Transverse colon (tissue), 4 donors: ENCODE measurements around the gene SNX33.

ENCODE experiments used
- CTCF ChIP-seq, 5 experiments: fragments of 200-600 bp in 3 of 5; fragments of 450-650 bp in 2 of 5; sonication (generic) in 3 of 5; IDR thresholded peaks; 1 replicate in 2 of 5; 2 replicates in 3 of 5; pipeline ENCODE4 v1.5.1; 2016 to 2017; ENCODE audit warnings: antibody characterized with exemption in 5 of 5, inconsistent platforms in 3 of 5, mild to moderate bottlenecking in 2 of 5, moderate library complexity in 1 of 5
- EP300 ChIP-seq: sonication (generic); formaldehyde crosslinking; IDR thresholded peaks from one replicate; pipeline ENCODE4 v1.6.1; 2017; ENCODE audit warnings: antibody characterized with exemption, low read depth
- POLR2A ChIP-seq: fragments of 450-650 bp; IDR thresholded peaks from one replicate; pipeline ENCODE4 v1.6.1; 2016; ENCODE audit warnings: antibody characterized with exemption, mild to moderate bottlenecking, moderate library complexity
- POLR2AphosphoS5 ChIP-seq, 3 donors: sonication (generic); formaldehyde crosslinking; IDR thresholded peaks; one replicate each; pipeline ENCODE4 v1.6.1; 2016; ENCODE audit warnings: antibody characterized with exemption in 3 of 3

DNA sequence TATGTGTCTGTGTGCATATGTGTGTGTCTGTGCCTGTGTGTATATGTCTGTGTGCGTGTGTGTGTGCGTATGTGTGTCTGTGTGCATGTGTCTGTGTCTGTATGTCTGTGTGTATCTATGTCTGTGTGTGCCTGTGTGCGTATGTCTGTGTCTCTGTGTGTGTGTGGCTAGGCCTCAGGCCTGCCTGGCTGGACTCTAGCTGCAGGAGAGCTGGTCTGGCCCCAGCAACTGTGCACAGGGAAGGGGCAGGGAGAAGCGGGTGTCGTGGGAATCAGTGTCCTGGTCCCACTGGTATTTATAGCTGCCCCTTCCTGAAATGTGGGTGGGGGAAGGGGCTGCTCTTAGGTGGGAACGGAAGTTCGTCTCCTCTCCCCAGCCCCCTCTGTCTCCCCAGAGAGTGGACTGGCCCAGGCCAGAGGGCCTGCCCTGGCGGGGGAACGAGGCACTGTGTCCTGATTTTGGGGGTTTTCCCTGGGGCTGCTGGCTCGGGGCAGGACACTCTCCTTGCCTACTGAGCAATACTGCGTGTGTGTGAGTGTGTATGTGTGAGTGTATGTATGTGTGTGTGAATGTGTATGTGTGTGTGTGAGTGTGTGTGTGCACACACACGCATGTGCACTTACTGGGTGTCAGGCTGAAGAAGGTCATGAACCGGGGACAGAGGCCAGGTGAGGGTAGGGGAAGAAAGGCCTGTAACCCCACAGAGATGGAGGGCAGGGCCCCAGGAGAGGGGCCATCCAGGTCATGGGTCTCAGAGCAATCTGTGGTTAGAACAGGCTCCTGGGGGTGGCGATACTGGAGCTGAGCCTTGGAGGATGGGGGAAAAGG, 58.4 kb downstream of the SNX33 start:
- TF ChIP-seq POLR2AphosphoS5 (IDR thresholded peaks at IDR 0.05) (no peak), POLR2A (no peak), EP300 (no peak), CTCF (IDR thresholded peaks at IDR 0.05) (no peak)
